Measurements from ENCODE around the gene CCDC85C. TPM values are rescaled to one million over a fixed set of nuclear protein-coding genes. Genes with fewer than 3 reads are reported as not detected.

Gene CCDC85C
- total RNA-seq, 1 donor from 2014 or later, result 1.9 TPM

DNA sequence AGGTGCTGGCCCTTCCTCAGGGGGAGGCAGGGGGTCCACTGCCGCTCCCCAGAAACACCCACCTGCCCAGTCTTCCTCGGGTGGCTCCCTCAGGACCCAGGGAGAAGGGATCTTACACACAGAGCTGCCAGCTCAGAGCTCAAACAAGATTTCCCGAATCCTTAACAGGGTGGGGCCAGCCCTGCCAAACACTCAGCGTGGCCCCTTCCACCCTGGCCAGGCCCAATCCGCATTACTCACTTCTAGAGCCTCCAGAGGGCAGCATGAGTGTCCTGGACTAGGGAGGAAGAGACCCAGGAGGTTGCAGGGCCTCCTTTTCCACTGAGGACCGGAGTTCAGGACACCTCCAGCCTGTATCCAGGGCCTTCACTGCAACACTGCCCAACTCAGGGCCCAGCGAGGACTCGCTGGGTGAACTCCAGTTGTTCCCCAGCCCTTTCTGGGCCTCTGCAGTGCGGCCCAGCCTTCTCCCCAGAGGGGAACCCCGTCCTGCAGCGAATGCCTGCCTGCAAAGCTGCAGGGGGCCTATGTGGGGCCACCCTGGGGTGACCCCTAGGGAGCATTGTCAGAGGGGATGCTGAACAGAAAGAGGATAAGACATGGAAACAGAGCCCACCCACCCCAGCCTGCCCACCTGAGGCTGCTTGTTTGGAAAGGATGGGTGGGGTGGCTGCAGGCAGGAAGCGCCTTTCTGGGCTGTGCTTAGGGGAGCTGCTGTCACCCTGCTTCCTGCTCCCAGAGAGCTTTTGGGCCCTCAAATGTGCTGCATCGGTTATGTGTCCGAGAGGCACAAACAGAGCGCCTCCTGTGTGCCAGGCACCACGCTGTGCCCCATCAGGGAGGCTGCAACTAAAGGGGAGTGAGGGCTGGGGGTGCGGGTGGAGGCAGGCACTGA is 79.0 kb downstream of the CCDC85C start:
- ChIA-PET CTCF (no interaction called here), POLR2A (no interaction called here)
- Mint-ChIP-seq H3K27ac (no peak overlapping the region), H3K4me1 (peaks cover 2% of the 10 kb centered on the region), H3K4me3 (no peak overlapping the region), H3K36me3 (ENCODE audit: low read depth) (no peaks in the 10 kb centered on the region), H3K9me3 (no peaks in the 10 kb centered on the region), H3K27me3 (no peaks in the 10 kb centered on the region)
- DNase-seq (no peak), ATAC-seq (ENCODE audit: low read depth) (no peak)
- TF ChIP-seq, protein P1, sequence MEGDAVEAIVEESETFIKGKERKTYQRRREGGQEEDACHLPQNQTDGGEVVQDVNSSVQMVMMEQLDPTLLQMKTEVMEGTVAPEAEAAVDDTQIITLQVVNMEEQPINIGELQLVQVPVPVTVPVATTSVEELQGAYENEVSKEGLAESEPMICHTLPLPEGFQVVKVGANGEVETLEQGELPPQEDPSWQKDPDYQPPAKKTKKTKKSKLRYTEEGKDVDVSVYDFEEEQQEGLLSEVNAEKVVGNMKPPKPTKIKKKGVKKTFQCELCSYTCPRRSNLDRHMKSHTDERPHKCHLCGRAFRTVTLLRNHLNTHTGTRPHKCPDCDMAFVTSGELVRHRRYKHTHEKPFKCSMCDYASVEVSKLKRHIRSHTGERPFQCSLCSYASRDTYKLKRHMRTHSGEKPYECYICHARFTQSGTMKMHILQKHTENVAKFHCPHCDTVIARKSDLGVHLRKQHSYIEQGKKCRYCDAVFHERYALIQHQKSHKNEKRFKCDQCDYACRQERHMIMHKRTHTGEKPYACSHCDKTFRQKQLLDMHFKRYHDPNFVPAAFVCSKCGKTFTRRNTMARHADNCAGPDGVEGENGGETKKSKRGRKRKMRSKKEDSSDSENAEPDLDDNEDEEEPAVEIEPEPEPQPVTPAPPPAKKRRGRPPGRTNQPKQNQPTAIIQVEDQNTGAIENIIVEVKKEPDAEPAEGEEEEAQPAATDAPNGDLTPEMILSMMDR (IDR thresholded peaks at IDR 0.05), result no peak
- intact Hi-C loops (cut with micrococcal nuclease), result no loop called here

DNA sequence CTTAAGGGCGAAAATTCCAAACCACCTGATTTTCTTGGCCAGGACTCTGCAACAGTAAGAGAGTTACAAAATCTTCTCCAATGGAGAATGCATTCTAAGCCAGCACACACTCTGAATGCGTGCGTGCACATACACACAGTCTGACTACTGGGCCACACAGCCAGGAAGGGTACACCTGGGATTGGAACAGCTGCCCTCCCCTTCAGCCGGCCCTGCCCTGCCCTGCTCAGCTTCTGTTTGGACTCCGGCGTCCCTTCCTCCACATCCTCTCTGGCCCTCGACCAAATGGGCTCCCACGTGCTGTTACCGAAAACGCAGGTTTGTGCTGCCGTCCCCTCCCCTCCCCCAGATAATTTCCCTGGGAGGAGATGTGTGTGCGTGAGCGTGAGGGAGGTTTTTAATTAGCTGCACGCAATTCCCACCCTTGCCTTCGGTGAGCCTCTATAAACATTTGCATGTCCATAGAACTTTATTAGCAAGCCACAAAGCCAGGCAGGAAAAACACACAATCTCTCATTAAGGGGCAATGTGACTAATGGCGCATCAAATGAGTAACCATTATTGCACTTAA is 79.8 kb downstream of the CCDC85C start:
- Mint-ChIP-seq H3K36me3 (ENCODE audit: low read depth) (no peaks in the 10 kb centered on the region), H3K27me3 (no peaks in the 10 kb centered on the region), H3K9me3 (no peaks in the 10 kb centered on the region), H3K4me3 (no peak overlapping the region), H3K27ac (no peak overlapping the region), H3K4me1 (peaks cover 2% of the 10 kb centered on the region)
- TF ChIP-seq, protein P1 (IDR thresholded peaks at IDR 0.05), result no peak
- ChIA-PET CTCF (no interaction called here), POLR2A (no interaction called here)
- intact Hi-C loops (cut with micrococcal nuclease), result no loop called here
- DNase-seq (no peak), ATAC-seq (ENCODE audit: low read depth) (no peak)

DNA sequence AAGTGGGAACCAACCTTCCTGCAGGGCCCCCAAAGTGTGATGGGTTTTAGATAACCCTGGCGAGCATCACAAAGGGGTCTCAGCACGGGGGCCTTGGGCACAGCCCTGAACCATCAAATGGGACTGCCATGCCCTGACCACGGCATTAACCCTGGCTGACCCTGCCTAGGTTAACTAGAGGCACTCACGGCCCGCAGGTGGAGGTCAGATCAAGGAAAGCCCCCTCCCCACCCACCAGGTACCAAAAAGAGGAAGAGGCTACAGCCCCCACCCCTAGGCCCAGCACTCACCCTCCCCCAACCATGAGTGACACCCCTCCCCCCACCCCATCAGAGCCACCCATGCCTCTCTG is 80.3 kb downstream of the CCDC85C start:
- no peak for ATAC-seq (ENCODE audit: low read depth)
- POLR2A ChIA-PET, result no interaction called here

DNA sequence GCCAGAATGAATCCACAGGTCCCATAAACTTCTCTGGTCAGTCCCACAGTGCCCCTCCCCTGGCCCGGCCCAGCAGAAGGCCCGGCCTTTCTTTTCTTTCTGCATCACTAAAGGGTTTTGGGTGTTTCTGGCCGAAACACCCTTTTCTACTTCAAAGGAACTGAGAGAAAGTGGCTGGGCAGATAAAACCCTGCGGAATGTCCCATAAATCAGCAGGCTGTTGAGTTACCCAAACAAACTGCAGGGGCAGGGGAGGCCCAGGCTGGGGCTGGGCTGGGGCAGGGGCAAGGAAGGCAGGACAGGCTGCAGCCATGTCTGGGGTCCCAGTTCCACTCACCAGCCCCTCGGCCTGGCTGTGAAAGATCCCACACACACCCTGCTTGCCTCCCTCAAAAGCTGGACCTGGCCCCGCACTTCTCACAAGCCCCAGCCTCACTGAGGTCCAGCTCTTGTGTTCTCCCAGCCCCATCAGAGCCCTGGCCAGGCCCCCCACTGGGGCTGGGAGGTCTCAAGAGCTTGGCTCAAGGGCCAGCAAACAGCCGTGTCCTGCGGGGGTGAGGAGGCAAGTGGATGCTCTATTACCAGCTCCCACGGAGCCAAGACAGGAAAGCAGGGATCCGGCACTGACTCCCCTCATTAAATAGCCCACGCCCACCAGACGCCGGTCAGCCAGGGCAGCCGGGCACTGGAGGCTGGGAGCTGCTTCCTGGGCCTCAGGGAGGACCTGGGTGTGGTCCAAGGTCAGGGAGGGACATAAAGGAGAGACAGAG is 80.9 kb downstream of the CCDC85C start:
- intact Hi-C loops (cut with micrococcal nuclease), result no loop called here
- DNase-seq (no peak), ATAC-seq (ENCODE audit: low read depth) (no peak)
- Mint-ChIP-seq H3K27ac (no peak overlapping the region), H3K4me3 (no peak overlapping the region), H3K9me3 (no peaks in the 10 kb centered on the region), H3K27me3 (no peaks in the 10 kb centered on the region), H3K36me3 (ENCODE audit: low read depth) (no peaks in the 10 kb centered on the region), H3K4me1 (peaks cover 2% of the 10 kb centered on the region)
- ChIA-PET POLR2A (no interaction called here), CTCF (no interaction called here)
- TF ChIP-seq, protein P1 (IDR thresholded peaks at IDR 0.05), result no peak

More for the DNA sequence above, 80.3 kb downstream of the CCDC85C start:
- CTCF ChIA-PET, result no interaction called here
- DNase-seq, result no peak
- Mint-ChIP-seq H3K9me3 (no peaks in the 10 kb centered on the region), H3K27me3 (no peaks in the 10 kb centered on the region), H3K36me3 (ENCODE audit: low read depth) (no peaks in the 10 kb centered on the region), H3K27ac (no peak overlapping the region), H3K4me1 (peaks cover 2% of the 10 kb centered on the region), H3K4me3 (no peak overlapping the region)
- TF ChIP-seq, protein P1 (IDR thresholded peaks at IDR 0.05), result no peak
- intact Hi-C loops (cut with micrococcal nuclease), result no loop called here

DNA sequence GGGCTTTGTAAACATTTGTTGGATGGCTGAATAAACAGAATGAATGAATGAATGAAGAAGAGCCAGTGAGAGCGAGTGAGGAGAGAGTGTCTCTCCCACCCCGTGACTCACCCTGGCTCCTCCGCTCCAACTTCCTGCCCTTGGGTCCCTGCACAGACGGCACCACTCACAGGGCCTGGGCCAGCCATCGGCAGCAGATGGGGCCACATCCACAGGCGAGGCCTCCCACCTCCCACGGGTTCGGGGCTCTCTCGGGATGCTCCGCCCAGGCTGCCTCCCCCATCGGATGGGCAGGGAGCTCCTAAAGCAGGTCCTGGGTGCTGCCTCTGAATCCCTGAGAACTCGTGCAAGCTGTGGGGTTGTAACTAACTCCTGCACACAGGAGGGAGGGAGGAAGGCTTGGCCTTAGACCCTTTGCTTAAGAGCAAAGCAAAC is 81.5 kb downstream of the CCDC85C start:
- Mint-ChIP-seq H3K27ac (no peak overlapping the region), H3K36me3 (ENCODE audit: low read depth) (no peaks in the 10 kb centered on the region), H3K9me3 (no peaks in the 10 kb centered on the region), H3K4me3 (no peak overlapping the region), H3K4me1 (peaks cover 2% of the 10 kb centered on the region), H3K27me3 (no peaks in the 10 kb centered on the region)
- no peak for DNase-seq
- POLR2A ChIA-PET, result no interaction called here
- no peak for ATAC-seq (ENCODE audit: low read depth)
- intact Hi-C loops (cut with micrococcal nuclease), result no loop called here
- TF ChIP-seq, protein P1 (IDR thresholded peaks at IDR 0.05), result no peak
- CTCF ChIA-PET, result no interaction called here

Data from activated B cell treated with CpG ODN at 0.5 μM for 24 hours (primary cell).